ENCODE measurements around the gene LNX1.
"Not testable (repeated sequence)": the region's sequence is repeated elsewhere in the genome, so short reads cannot be mapped to it uniquely, and the experiment has no call there.

The LNX1 gene

GRCh38 chr4:53453385-53453784, 137.9 kb downstream of the LNX1 start:
- no peak for DNase-seq

- DNase-seq = no peak
Observed at GRCh38 chr4:53450773-53451172, 140.5 kb downstream of the LNX1 start.

GRCh38 chr4:53444954-53445353, 146.3 kb downstream of the LNX1 start:
- no peak for DNase-seq

GRCh38 chr4:53441564-53441963, 149.7 kb downstream of the LNX1 start:
- no peak for DNase-seq

GRCh38 chr4:53436251-53436650, 155.0 kb downstream of the LNX1 start:
- DNase-seq = no peak

GRCh38 chr4:53432528-53433424, 158.5 kb downstream of the LNX1 start:
- no peak for DNase-seq

- DNase-seq = no peak
Observed at GRCh38 chr4:53431052-53431451, 160.2 kb downstream of the LNX1 start.

GRCh38 chr4:53427366-53427765, 163.9 kb downstream of the LNX1 start:
- no peak for DNase-seq

- no peak for DNase-seq
Observed at GRCh38 chr4:53424280-53424679, 167.0 kb downstream of the LNX1 start.

- DNase-seq = no peak
Observed at GRCh38 chr4:53422367-53422766, 168.9 kb downstream of the LNX1 start.

- no peak for DNase-seq
Observed at GRCh38 chr4:53421791-53422190, 169.5 kb downstream of the LNX1 start.

GRCh38 chr4:53419208-53419607, 172.1 kb downstream of the LNX1 start:
- DNase-seq = no peak

- DNase-seq = not testable (repeated sequence)
Observed at GRCh38 chr4:53409479-53409878, 181.8 kb downstream of the LNX1 start.

All from amniotic stem cell (primary cell).